SKM-1 (cell line): ENCODE measurements around the gene CCDC102A.
"Not testable (repeated sequence)": the region's sequence is repeated elsewhere in the genome, so short reads cannot be mapped to it uniquely, and the experiment has no call there.

ENCODE experiments used
- DNase-seq: peaks from one replicate; lab custom pipeline; 2025; ENCODE audit not compliant: unreplicated experiment; lab: John Stamatoyannopoulos, UW

The CCDC102A gene

GRCh38 chr16:57565461-57565860, 29.1 kb upstream of the CCDC102A start:
- no peak for DNase-seq

- no peak for DNase-seq
Observed at GRCh38 chr16:57564571-57565270, 28.4 kb upstream of the CCDC102A start.

DNA sequence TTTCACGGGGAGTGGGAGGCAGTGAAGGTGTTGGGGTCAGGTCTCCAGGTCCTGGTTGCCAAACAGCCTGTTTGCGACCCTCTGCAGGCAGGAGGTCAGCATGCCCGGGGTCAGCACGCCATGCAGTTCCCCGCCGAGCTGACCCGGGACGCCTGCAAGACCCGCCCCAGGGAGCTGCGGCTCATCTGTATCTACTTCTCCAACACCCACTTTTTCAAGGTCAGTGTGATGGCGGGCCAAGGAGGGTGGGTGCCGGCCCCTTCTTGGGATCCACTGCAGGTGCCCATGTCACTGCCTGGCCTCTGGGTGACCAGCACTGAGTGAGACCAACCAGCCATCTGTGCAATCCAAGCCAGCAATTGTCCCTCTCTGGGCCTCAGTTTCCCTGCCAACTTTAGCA, 27.4 kb upstream of the CCDC102A start:
- DNase-seq, result no peak

- DNase-seq, result no peak
Observed at GRCh38 chr16:57563487-57563750, 27.0 kb upstream of the CCDC102A start.

GRCh38 chr16:57562669-57563486, 26.5 kb upstream of the CCDC102A start:
- no peak for DNase-seq

DNA sequence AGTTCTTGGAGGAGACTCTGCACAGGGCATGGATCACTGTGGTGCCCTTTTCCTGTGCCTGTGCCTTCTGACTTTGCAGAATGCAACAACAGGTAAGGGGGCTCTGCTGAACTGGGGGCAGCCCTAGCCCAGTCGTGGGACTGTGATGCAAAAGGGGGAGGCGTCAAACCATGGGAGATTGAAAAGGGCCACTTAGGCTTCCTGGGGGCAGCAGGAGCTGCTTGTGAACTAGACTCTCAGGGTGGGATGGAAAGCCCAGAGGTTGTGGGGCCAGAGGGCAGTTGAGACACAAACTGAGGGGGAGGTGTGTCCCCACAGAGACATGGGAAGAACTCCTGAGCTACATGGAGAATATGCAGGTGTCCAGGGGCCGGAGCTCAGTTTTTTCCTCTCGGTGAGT, 25.7 kb upstream of the CCDC102A start:
- DNase-seq, result no peak

GRCh38 chr16:57559072-57559790, 22.9 kb upstream of the CCDC102A start:
- no peak for DNase-seq

DNA sequence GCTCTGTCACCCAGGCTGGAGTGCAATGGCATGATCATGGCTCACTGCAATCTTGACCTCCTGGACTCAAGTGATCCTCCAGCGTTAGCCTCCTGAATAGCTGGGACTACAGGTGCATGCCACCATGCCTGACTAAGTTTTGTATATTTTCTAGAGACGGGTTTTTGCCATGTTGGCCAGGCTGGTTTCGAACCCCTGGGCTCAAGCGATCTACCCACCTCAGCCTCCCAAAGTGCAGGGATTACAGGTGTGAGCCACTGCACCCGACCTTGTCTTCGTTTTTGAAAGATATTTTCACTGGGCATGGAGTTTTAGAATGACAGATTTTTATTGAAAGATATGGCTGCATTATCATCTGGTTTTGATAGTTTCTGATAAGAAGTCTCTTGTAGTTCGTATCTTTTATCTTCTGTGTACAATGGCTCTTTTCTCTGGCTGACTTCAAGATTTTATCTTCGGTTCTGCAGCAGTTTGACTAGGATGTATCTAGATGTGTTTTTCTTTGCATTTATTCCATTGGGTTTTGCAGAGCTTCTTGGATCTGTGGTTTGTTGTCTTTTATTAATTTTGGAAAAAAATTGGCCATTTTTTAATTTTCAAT, 20.7 kb upstream of the CCDC102A start:
- no peak for DNase-seq

DNA sequence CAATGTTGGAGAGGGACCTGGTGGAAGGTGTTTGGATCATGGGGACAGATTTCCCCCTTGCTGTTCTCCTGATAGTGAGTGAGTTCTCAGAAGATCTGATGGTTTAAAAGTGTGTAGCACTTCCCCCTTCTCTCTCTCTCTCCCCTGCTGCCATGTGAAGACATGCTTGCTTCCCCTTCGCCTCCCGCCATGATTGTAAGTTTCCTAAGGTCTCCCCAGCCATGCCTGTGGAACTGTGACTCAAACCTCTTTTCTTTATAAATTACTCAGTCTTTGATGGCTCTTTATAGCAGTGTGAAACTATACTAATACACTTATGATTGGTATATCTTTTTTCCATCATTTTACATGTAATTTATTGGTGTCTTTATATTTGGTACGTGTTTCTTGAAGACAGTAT, 19.5 kb upstream of the CCDC102A start:
- no peak for DNase-seq

DNA sequence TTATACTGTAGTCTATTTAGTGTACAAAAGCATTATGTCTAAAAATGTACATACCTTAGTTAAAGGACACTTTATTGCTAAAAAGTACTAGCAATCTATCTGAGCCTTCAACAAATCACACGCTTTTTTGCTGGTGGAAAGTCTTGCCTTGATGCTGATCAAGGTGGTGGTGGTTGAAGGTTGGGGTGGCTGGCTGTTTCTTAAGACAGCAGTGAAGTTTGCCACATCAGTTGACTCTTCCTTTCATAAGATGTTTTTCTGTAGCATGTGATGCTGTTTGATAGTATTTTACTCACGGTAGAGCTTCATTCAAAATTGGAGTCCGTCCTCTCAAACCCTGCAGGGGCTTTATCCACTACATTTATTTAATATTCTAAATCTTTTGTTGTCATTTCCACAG, 14.7 kb upstream of the CCDC102A start:
- DNase-seq, result no peak

- DNase-seq, result no peak
Observed at GRCh38 chr16:57549730-57550129, 13.4 kb upstream of the CCDC102A start.

DNA sequence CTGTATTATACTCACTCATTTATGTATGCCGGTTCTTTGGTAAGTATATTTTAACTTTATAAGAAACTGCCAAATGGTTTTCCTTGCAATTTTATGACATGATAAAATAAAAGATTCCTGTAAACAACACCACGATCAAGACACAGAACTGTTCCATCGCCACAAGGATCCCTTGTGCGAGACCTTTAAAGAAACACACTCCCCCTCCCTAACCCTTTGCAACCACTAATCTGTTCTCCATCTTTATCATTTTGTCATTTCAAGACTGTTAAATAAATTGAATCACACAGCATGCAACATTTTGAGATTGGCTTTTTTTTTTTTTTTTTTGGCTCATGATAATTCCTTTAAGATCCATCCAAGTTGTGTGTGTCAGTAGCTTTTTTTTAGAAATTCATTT, 12.0 kb upstream of the CCDC102A start:
- no peak for DNase-seq

DNA sequence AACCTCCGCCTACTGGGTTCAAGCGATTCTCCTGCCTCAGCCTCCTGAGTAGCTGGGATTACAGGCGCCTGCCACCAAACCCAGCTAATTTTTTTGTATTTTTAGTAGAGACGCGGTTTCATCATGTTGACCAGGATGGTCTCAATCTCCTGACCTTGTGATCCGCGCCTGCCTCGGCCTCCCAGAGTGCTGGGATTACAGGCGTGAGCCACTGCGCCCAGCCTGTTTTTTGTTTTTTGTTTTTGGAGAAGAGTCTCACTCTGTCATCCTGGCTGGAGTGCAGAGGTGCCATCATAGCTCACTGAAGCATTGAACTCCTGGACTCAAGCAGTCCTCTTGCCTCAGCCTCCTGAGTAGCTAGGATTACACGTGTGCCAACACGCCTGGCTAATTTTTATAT, 11.2 kb upstream of the CCDC102A start:
- not testable (repeated sequence) for DNase-seq

DNA sequence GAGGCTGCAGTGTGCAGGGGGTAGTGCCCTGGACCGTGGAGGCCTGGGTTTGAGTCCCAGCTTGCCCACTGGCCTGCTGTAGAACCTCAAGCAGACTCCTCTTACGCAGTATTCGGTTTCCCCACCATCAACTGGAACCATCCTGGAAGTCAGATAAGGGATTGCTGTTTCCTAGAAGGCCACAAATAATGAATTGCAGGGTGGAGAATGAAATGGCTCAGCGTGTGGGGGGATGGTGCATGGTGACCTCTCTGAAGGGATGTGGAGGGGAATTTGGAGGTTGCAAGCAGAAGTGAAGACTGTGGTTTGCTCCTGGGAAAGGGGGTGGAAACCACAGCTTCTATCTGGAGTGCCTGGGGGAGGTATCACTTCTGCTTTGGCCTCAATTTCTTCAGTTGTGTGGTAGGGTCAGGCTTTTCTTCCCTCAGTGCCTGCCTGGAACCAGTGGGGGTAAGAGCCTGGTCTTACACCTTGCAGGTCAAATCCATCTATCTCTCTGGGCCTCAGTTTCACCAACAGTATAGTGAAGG, 7.8 kb upstream of the CCDC102A start:
- DNase-seq, result peak; percentile 100

DNA sequence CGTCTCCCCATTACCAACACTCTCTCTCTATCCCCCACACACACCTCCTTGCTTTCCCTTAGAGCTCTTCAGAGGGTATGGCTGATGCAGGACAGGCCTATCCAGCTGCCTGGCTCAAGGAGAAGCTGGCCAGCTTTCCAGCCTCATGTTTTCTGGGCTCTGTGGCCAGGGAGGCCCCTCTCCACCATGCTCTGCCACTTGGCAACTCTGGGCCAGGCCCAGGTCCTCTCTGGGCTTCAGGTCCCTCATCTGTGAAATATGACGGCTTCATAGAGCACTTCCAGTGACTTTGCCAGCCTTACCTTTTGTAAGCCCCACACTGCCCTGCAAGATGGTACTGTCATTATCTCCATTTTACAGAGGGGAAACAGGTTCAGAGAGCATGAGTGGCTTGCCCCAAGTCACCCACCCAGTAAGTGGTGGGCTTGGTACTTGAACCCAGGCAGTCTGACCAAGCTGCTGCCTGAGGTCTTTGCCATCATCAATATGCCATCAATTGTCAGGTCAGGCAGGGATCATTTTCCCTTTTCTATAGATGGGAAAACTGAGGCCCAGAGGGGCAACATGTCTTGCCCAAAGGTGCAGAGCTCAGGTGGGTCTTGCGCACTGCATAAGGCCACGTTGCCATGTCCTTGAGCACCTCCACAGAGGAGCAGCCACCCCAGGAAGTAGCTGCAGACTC, 5.5 kb upstream of the CCDC102A start:
- no peak for DNase-seq

GRCh38 chr16:57540906-57541753, 4.8 kb upstream of the CCDC102A start:
- DNase-seq, result no peak

- no peak for DNase-seq
Observed at GRCh38 chr16:57540387-57540786, 4.0 kb upstream of the CCDC102A start.

GRCh38 chr16:57539072-57539796, 2.9 kb upstream of the CCDC102A start:
- no peak for DNase-seq

GRCh38 chr16:57538235-57538721, 1.9 kb upstream of the CCDC102A start:
- DNase-seq, result no peak
